HG03354 (cell line): ENCODE data around the gene RASGRP1.

Experiments used
- ATAC-seq: cut with Tn5 transposase; IDR thresholded peaks from one replicate; pipeline ENCODE4 v1.9.1; 2021; ENCODE audit warnings: mild to moderate bottlenecking; ENCODE audit not compliant: unreplicated experiment, poor library complexity, severe bottlenecking

Gene RASGRP1

GRCh38 chr15:38576837-38577236, 12.2 kb upstream of the RASGRP1 start:
- no peak for ATAC-seq

- ATAC-seq, result no peak
Observed at GRCh38 chr15:38576261-38576660, 11.6 kb upstream of the RASGRP1 start.

GRCh38 chr15:38565287-38565670, 665 bp upstream of the RASGRP1 start:
- ATAC-seq, result no peak

- peak; percentile 75 for ATAC-seq
Observed at GRCh38 chr15:38563723-38564519, 693 bp downstream of the RASGRP1 start.

GRCh38 chr15:38562278-38562677, 2.3 kb downstream of the RASGRP1 start:
- ATAC-seq, result no peak

- ATAC-seq, result peak; percentile 28
Observed at GRCh38 chr15:38560456-38560926, 4.1 kb downstream of the RASGRP1 start.

- ATAC-seq, result no peak
Observed at GRCh38 chr15:38559636-38560307, 4.8 kb downstream of the RASGRP1 start.

GRCh38 chr15:38559131-38559530, 5.5 kb downstream of the RASGRP1 start:
- ATAC-seq, result no peak

GRCh38 chr15:38558372-38559059, 6.1 kb downstream of the RASGRP1 start:
- no peak for ATAC-seq

- ATAC-seq, result no peak
Observed at GRCh38 chr15:38557921-38558320, 6.7 kb downstream of the RASGRP1 start.

GRCh38 chr15:38555686-38556334, 8.8 kb downstream of the RASGRP1 start:
- no peak for ATAC-seq

- ATAC-seq, result peak; percentile 63
Observed at GRCh38 chr15:38554354-38554753, 10.3 kb downstream of the RASGRP1 start.

- ATAC-seq, result no peak
Observed at GRCh38 chr15:38553071-38553470, 11.5 kb downstream of the RASGRP1 start.

GRCh38 chr15:38551720-38552648, 12.6 kb downstream of the RASGRP1 start:
- ATAC-seq, result no peak

- no peak for ATAC-seq
Observed at GRCh38 chr15:38549222-38549621, 15.4 kb downstream of the RASGRP1 start.

GRCh38 chr15:38547255-38547997, 17.2 kb downstream of the RASGRP1 start:
- ATAC-seq, result no peak

GRCh38 chr15:38545179-38545578, 19.4 kb downstream of the RASGRP1 start:
- ATAC-seq, result no peak

GRCh38 chr15:38541026-38541425, 23.6 kb downstream of the RASGRP1 start:
- no peak for ATAC-seq
